Measurements from ENCODE around the gene BANF2. TPM values are rescaled to one million over a fixed set of nuclear protein-coding genes. Genes with fewer than 3 reads are reported as not detected.

The BANF2 gene
- total and polyA plus RNA-seq, 2 of the 8 experiments (the other 6 are each of a cell fraction or from before 2014, with no cell fraction given): not detected

GRCh38 chr20:17710379-17711266 lies 10.9 kb downstream of the BANF2 start (continued):
- TF ChIP-seq, protein P1, sequence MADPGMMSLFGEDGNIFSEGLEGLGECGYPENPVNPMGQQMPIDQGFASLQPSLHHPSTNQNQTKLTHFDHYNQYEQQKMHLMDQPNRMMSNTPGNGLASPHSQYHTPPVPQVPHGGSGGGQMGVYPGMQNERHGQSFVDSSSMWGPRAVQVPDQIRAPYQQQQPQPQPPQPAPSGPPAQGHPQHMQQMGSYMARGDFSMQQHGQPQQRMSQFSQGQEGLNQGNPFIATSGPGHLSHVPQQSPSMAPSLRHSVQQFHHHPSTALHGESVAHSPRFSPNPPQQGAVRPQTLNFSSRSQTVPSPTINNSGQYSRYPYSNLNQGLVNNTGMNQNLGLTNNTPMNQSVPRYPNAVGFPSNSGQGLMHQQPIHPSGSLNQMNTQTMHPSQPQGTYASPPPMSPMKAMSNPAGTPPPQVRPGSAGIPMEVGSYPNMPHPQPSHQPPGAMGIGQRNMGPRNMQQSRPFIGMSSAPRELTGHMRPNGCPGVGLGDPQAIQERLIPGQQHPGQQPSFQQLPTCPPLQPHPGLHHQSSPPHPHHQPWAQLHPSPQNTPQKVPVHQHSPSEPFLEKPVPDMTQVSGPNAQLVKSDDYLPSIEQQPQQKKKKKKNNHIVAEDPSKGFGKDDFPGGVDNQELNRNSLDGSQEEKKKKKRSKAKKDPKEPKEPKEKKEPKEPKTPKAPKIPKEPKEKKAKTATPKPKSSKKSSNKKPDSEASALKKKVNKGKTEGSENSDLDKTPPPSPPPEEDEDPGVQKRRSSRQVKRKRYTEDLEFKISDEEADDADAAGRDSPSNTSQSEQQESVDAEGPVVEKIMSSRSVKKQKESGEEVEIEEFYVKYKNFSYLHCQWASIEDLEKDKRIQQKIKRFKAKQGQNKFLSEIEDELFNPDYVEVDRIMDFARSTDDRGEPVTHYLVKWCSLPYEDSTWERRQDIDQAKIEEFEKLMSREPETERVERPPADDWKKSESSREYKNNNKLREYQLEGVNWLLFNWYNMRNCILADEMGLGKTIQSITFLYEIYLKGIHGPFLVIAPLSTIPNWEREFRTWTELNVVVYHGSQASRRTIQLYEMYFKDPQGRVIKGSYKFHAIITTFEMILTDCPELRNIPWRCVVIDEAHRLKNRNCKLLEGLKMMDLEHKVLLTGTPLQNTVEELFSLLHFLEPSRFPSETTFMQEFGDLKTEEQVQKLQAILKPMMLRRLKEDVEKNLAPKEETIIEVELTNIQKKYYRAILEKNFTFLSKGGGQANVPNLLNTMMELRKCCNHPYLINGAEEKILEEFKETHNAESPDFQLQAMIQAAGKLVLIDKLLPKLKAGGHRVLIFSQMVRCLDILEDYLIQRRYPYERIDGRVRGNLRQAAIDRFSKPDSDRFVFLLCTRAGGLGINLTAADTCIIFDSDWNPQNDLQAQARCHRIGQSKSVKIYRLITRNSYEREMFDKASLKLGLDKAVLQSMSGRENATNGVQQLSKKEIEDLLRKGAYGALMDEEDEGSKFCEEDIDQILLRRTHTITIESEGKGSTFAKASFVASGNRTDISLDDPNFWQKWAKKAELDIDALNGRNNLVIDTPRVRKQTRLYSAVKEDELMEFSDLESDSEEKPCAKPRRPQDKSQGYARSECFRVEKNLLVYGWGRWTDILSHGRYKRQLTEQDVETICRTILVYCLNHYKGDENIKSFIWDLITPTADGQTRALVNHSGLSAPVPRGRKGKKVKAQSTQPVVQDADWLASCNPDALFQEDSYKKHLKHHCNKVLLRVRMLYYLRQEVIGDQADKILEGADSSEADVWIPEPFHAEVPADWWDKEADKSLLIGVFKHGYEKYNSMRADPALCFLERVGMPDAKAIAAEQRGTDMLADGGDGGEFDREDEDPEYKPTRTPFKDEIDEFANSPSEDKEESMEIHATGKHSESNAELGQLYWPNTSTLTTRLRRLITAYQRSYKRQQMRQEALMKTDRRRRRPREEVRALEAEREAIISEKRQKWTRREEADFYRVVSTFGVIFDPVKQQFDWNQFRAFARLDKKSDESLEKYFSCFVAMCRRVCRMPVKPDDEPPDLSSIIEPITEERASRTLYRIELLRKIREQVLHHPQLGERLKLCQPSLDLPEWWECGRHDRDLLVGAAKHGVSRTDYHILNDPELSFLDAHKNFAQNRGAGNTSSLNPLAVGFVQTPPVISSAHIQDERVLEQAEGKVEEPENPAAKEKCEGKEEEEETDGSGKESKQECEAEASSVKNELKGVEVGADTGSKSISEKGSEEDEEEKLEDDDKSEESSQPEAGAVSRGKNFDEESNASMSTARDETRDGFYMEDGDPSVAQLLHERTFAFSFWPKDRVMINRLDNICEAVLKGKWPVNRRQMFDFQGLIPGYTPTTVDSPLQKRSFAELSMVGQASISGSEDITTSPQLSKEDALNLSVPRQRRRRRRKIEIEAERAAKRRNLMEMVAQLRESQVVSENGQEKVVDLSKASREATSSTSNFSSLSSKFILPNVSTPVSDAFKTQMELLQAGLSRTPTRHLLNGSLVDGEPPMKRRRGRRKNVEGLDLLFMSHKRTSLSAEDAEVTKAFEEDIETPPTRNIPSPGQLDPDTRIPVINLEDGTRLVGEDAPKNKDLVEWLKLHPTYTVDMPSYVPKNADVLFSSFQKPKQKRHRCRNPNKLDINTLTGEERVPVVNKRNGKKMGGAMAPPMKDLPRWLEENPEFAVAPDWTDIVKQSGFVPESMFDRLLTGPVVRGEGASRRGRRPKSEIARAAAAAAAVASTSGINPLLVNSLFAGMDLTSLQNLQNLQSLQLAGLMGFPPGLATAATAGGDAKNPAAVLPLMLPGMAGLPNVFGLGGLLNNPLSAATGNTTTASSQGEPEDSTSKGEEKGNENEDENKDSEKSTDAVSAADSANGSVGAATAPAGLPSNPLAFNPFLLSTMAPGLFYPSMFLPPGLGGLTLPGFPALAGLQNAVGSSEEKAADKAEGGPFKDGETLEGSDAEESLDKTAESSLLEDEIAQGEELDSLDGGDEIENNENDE (IDR thresholded peaks at IDR 0.05; ENCODE audit: insufficient replicate concordance, low read length): no peak
- TF ChIP-seq CHD1 (IDR thresholded peaks at IDR 0.05; ENCODE audit: low read depth, low read length) (no peak), POLR2AphosphoS5 (IDR thresholded peaks at IDR 0.05; ENCODE audit: low read depth, low read length) (no peak), CBX8 (IDR thresholded peaks at IDR 0.05; ENCODE audit: borderline replicate concordance, low read depth, low read length) (no peak), SIX5 (IDR thresholded peaks at IDR 0.05; ENCODE audit: low read depth, low read length) (no peak), BACH1 (IDR thresholded peaks at IDR 0.05; ENCODE audit: low read length) (no peak), ATF3 (IDR thresholded peaks at IDR 0.05; ENCODE audit: insufficient read depth, low read depth, low read length) (no peak), TEAD4 (IDR thresholded peaks at IDR 0.05; ENCODE audit: low read depth, low read length) (no peak), POU5F1 (IDR thresholded peaks at IDR 0.05; ENCODE audit: low read depth, low read length) (no peak), EP300 (IDR thresholded peaks at IDR 0.05; ENCODE audit: borderline replicate concordance in 1 of 2, low read depth in 2 of 2, low read length in 2 of 2) (no peak)
